Left lobe of liver (tissue), 2 donors: ENCODE results near the gene TMEM203. TPM values are rescaled to one million over a fixed set of nuclear protein-coding genes. Genes with fewer than 3 reads are reported as not detected.

Experiments used
- ATAC-seq: fragments of 200-7000 bp; cut with Tn5 transposase; one replicate; pipeline ENCODE4 v1.9.1; 2020; ENCODE audit warnings: mild to moderate bottlenecking, moderate library complexity
- DNase-seq: peaks from one replicate; pipeline ENCODE4 v3.0.0-alpha.2; 2020; ENCODE audit warnings: low spot score
- total RNA-seq: library from RNA; stranded (reverse); gene quantifications from one replicate; pipeline ENCODE4 v1.2.1, GENCODE V29; 2021
- donor health status: DM: no; HTN: no; CAD: no; lungs with moderate emphysema.
- donor health status: DM: no; HTN: yes; CAD: no.

TMEM203 gene
- total RNA-seq, 1 donor from 2014 or later: 24.5 TPM

DNA sequence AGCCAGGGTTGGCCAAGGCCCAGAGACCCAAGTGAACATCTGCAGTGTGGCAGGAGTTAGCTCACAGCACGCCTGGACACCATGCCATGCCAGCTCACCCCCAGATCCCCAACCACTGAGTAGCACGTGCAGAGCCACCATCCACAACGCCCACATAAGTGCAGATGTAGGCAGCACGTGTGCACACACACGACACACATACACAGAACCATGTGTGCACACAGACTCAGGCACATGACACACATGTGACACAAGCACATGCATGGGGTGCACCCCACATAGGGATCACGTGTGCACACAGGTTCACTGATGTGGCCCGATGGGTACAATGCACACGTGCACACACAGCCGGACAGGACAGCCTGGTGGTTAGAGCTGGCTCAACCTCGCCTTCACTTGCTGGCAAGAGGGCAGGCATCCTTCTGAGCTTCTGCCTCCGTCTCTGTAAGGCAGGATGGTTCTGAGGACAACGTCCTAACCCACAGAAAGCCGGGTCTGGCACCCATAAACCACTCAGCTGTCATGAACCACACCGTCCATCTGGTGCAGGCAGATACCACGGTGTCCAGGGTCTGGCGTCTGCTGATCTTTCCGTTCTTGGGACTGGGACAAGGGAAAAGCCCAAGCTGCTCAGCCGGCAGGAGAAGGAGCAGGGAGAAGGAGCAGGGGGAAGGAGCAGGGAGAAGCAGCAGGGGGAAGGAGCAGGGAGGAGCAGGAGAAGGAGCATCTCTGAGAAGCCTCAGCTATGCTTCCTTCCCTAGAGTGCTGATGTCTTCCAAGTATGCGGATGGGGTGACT is 47.6 kb downstream of the TMEM203 start:
- ATAC-seq (no peak), DNase-seq (no peak)

DNA sequence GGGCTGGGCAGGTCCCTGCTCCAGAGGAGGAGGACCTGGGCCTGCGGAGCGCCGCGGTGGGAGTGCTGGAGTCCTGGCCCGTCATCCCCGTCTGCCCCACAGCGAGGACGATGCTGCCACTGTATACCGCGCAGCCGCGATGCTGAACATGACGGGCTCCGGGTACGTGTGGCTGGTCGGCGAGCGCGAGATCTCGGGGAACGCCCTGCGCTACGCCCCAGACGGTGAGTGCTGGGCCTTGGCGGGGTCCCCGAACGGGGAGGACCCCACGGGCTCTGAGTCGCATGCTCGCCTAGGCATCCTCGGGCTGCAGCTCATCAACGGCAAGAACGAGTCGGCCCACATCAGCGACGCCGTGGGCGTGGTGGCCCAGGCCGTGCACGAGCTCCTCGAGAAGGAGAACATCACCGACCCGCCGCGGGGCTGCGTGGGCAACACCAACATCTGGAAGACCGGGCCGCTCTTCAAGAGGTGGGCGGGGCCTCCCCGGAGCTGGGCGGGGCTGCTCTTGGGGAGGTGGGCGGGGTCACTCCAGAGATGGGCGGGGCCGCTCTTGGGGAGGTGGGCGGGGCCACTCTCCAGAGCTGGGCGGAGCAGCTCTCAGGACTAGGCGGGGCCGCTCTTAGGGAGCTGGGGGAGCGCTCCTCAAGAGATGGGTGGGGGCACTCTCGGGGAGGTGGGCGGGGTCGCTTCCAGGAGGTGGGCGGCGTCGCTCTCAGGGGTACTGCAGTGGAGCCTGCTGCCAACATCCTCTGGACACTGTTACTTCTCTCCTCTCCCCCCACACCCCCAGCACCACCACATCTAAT is 48.7 kb downstream of the TMEM203 start:
- peak; percentile 63 for ATAC-seq
- DNase-seq: no peak

Other genes starting within 250 kb of the TMEM203 start
- gene PTGDS, start 228.1 kb downstream of the TMEM203 start, total RNA-seq: 5.2 TPM
- not detected for gene LCNL1, start 222.7 kb downstream of the TMEM203 start, total RNA-seq
- gene PAXX, start 213.2 kb downstream of the TMEM203 start, total RNA-seq: 27.3 TPM
- gene CLIC3, start 209.1 kb downstream of the TMEM203 start, total RNA-seq: not detected
- gene ABCA2, start 177.4 kb downstream of the TMEM203 start, total RNA-seq: 61.2 TPM
- 0.08 TPM for gene FUT7, start 173.6 kb downstream of the TMEM203 start, total RNA-seq
- gene NPDC1, start 159.5 kb downstream of the TMEM203 start, total RNA-seq: 16.6 TPM
- gene ENTPD2, start 151.6 kb downstream of the TMEM203 start, total RNA-seq: 1.7 TPM
- gene SAPCD2, start 135.1 kb downstream of the TMEM203 start, total RNA-seq: 0.15 TPM
- gene UAP1L1, start 128.1 kb downstream of the TMEM203 start, total RNA-seq: 1.8 TPM
- gene MAN1B1, start 118.7 kb downstream of the TMEM203 start, total RNA-seq: 27.4 TPM
- 87.0 TPM for gene DPP7, start 90.9 kb downstream of the TMEM203 start, total RNA-seq
- not detected for gene GRIN1, start 66.5 kb downstream of the TMEM203 start, total RNA-seq
- gene LRRC26, start 35.6 kb downstream of the TMEM203 start, total RNA-seq: not detected
- not detected for gene TMEM210, start 33.6 kb downstream of the TMEM203 start, total RNA-seq
- 35.5 TPM for gene ANAPC2, start 17.1 kb downstream of the TMEM203 start, total RNA-seq
- gene SSNA1, start 17.0 kb downstream of the TMEM203 start, total RNA-seq: 29.4 TPM
- 13.7 TPM for gene TPRN, start 4.9 kb downstream of the TMEM203 start, total RNA-seq
- gene NDOR1, start 52 bp upstream of the TMEM203 start, total RNA-seq: 10.1 TPM
- gene RNF208, start 16.6 kb upstream of the TMEM203 start, total RNA-seq: 7.3 TPM
- gene CYSRT1, start 19.5 kb upstream of the TMEM203 start, total RNA-seq: 0.81 TPM
- gene RNF224, start 21.9 kb upstream of the TMEM203 start, total RNA-seq: not detected
- gene SLC34A3, start 25.3 kb upstream of the TMEM203 start, total RNA-seq: not detected
- 123 TPM for gene TUBB4B, start 35.6 kb upstream of the TMEM203 start, total RNA-seq
- gene STPG3, start 45.6 kb upstream of the TMEM203 start, total RNA-seq: not detected
- gene NELFB, start 49.7 kb upstream of the TMEM203 start, total RNA-seq: 22.2 TPM
- 3.6 TPM for gene TOR4A, start 72.1 kb upstream of the TMEM203 start, total RNA-seq
- gene NRARP, start 96.6 kb upstream of the TMEM203 start, total RNA-seq: 1.3 TPM
- gene EXD3, start 217.5 kb upstream of the TMEM203 start, total RNA-seq: 19.3 TPM
- 6.0 TPM for gene NOXA1, start 217.7 kb upstream of the TMEM203 start, total RNA-seq
- 9.0 TPM for gene ENTPD8, start 235.7 kb upstream of the TMEM203 start, total RNA-seq